Subcutaneous abdominal adipose tissue (tissue), 5 donors: Measurements from ENCODE around the gene KLRK1.
"Not testable (repeated sequence)": the region's sequence is repeated elsewhere in the genome, so short reads cannot be mapped to it uniquely, and the experiment has no call there.

Experiments
- H3K27ac ChIP-seq: one replicate; pipeline ENCODE4 v1.7.0; 2013; ENCODE audit warnings: low read depth, mild to moderate bottlenecking, inconsistent platforms, low read length, moderate library complexity
- H3K27me3 ChIP-seq, 5 donors: one replicate each; pipeline ENCODE4 v1.7.0; 2013; ENCODE audit warnings: low read length in 5 of 5, inconsistent platforms in 1 of 5; ENCODE audit not compliant: control insufficient read depth in 5 of 5, insufficient read depth in 4 of 5
- H3K36me3 ChIP-seq, 5 donors: one replicate each; pipeline ENCODE4 v1.7.0; 2013; ENCODE audit warnings: low read length in 5 of 5; ENCODE audit not compliant: control insufficient read depth in 5 of 5, insufficient read depth in 5 of 5
- H3K4me1 ChIP-seq, 5 donors: one replicate each; pipeline ENCODE4 v1.7.0; 2013; ENCODE audit warnings: low read length in 5 of 5, mild to moderate bottlenecking in 3 of 5, moderate library complexity in 1 of 5; ENCODE audit not compliant: control insufficient read depth in 5 of 5, insufficient read depth in 5 of 5
- H3K4me3 ChIP-seq, 5 donors: one replicate each; pipeline ENCODE4 v1.7.0; 2013; ENCODE audit warnings: low read length in 5 of 5, low read depth in 1 of 5
- H3K9ac ChIP-seq, 5 donors: one replicate each; pipeline ENCODE4 v1.7.0; 2013; ENCODE audit warnings: low read length in 5 of 5, mild to moderate bottlenecking in 4 of 5, moderate library complexity in 3 of 5
- H3K9me3 ChIP-seq, 5 donors: one replicate each; pipeline ENCODE4 v1.7.0; 2013; ENCODE audit warnings: low read length in 5 of 5; ENCODE audit not compliant: control insufficient read depth in 5 of 5
- donor health status: healthy.
- donor health status: healthy.
- donor health status: healthy.
- donor health status: healthy.
- donor health status: healthy.

The KLRK1 gene

DNA sequence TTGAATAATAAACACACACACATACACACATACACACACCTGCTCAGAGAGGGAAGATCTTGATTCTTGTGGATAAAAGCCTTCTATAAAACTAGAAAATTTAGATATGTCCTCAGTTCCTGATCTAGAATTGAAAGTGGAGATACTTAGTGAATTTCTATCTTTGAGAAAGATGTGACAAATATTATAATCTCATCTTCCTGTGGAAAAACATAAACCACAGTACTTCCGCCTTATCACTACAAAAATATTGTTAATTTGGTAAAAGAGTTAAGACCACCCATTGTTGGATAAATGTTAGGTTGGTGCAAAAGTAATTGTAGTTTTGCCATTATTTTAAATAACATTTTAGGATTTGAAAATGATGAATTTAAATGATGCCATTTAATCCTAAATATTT lies at the start of gene KLRK1:
Gene KLRK1 (minus strand): TSS at position 138 of the 400 bp plus-strand sequence. CDS start 1,231 bp downstream, outside the sequence.
- Histone ChIP-seq H3K36me3 (no peaks in the 10 kb centered on the region), H3K9me3 (no peaks in the 10 kb centered on the region), H3K27me3 (no peaks in the 10 kb centered on the region), H3K27ac (no peak within 1 kb of the TSS), H3K9ac (no peak within 1 kb of the TSS), H3K4me3 (no peak within 1 kb of the TSS), H3K4me1 (peaks cover 0 to 15% (median 6%) of the 10 kb centered on the region in 5 donors)

DNA sequence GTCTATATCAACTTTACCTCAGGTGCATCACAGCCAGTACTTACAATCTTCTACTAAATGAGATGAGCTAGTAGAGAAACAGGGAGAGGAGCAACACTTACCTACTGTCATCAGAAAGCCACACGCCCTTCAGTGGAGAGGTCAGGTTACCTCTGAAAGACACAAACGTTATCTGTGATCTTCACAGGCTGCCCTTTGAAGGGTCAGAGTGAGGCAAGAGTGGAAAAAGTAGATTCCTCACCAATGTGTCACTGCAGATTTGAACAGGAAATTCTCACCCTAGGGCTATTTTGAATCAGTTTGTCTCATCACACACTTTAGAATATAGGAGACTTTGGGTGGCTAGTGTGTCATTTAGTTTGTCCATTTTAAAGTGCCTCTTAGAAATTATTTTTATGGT lies 47.8 kb upstream of the KLRK1 start:
- H3K9ac ChIP-seq, H3K4me1 ChIP-seq, H3K27me3 ChIP-seq, H3K9me3 ChIP-seq, H3K27ac ChIP-seq, H3K36me3 ChIP-seq, H3K4me3 ChIP-seq: not testable (repeated sequence)

DNA sequence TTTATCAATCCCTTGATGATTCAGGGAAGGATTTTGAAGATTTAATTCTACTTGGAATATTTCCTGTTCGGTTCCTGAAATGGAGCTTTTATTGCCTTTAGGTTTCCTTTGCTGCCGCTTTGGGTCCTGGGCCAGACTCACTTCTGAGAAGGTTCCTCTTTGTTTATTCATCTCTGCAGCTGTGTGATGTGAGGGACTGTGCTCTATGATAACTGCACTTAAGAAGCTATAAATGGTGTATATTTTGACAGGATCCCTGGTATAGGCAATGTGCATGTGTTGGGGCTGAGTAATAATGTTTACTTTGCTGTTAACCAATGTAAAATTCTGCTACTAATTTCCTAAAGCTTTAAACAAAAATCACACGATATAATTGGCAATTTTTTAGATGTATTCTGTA lies 46.0 kb upstream of the KLRK1 start, which contains the start of gene KLRC2:
Gene KLRC2 (minus strand): TSS at position 195 of the 400 bp plus-strand sequence. CDS start 24 bp downstream, at position 171.
- H3K27me3 ChIP-seq, H3K27ac ChIP-seq, H3K36me3 ChIP-seq, H3K4me1 ChIP-seq, H3K9me3 ChIP-seq, H3K9ac ChIP-seq, H3K4me3 ChIP-seq: not testable (repeated sequence)

DNA sequence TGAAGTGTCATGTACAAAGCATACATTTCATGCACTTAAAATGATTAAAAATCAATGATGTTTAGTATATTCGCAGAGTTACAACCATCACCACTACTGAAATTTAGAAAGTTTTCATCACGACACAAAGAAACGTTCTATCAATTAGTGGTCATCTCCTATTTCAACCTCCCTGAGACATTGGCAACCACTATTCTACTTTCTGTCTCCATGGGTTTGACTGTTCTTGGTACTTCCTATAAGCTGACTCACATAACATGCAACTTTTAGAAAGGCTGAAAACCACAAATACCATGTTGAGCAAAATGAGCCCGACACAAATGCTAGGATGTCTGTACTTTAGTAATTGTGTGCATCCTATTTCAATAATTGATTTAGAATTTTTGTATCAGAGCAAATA lies 40.8 kb upstream of the KLRK1 start:
- not testable (repeated sequence) for H3K9me3 ChIP-seq, H3K27ac ChIP-seq, H3K9ac ChIP-seq, H3K4me3 ChIP-seq, H3K36me3 ChIP-seq, H3K27me3 ChIP-seq, H3K4me1 ChIP-seq

DNA sequence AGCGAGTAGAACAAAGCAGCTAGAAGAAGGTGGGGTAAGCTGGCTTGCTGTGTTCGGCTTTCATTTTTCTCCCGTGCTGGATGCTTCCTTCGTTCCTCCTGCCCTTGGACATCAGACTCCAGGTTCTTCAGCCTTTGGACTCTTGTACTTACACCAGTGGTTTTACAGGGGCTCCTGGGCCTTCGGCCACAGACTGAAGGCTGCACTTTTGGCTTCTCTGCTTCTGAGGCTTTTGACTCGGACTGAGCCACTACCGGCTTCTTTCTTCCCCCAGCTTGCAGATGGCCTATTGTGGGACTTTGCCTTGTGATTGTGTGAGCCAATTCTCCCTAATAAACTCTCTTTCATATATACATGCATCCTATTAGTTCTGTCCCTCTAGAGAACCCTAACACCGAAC lies 36.1 kb upstream of the KLRK1 start:
- not testable (repeated sequence) for H3K4me3 ChIP-seq, H3K4me1 ChIP-seq, H3K9me3 ChIP-seq, H3K27ac ChIP-seq, H3K27me3 ChIP-seq, H3K9ac ChIP-seq, H3K36me3 ChIP-seq

DNA sequence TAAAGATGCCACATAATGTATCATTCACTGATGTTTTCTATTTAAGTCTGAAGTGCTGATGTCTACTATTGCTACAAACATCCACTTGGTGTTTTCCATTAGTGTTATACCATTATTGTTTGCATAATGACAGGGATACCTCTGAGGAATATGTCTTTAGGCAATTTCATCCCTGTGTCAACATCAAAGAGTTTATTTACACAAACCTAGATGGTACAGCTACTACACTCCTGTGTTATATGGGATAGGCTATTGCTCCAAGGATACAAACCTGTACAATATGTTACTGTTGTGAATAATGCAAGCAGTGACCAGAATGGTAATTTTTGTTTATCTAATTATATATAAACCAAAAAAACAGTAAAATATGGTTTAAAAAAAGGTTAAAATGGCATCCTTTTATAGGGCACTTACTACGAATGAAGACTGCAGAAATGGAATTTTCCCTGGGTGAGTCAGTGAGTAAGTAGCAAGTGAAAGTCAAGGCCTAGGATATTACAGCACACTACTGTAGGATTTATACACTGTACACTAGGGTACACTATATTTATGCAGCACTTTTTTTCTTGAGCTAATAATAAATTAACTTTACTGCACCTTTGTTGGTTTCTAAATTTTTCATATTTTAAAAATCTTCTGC lies 34.5 kb upstream of the KLRK1 start:
- H3K27ac ChIP-seq, H3K27me3 ChIP-seq, H3K4me1 ChIP-seq, H3K4me3 ChIP-seq, H3K36me3 ChIP-seq, H3K9ac ChIP-seq, H3K9me3 ChIP-seq: not testable (repeated sequence)

DNA sequence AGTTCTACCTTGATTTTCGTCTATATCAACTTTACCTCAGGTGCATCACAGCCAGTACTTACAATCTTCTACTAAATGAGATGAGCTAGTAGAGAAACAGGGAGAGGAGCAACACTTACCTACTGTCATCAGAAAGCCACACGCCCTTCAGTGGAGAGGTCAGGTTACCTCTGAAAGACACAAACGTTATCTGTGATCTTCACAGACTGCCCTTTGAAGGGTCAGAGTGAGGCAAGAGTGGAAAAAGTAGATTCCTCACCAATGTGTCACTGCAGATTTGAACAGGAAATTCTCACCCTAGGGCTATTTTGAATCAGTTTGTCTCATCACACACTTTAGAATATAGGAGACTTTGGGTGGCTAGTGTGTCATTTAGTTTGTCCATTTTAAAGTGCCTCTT lies 32.3 kb upstream of the KLRK1 start:
- H3K27ac ChIP-seq, H3K4me3 ChIP-seq, H3K9me3 ChIP-seq, H3K36me3 ChIP-seq, H3K27me3 ChIP-seq, H3K4me1 ChIP-seq, H3K9ac ChIP-seq: not testable (repeated sequence)

DNA sequence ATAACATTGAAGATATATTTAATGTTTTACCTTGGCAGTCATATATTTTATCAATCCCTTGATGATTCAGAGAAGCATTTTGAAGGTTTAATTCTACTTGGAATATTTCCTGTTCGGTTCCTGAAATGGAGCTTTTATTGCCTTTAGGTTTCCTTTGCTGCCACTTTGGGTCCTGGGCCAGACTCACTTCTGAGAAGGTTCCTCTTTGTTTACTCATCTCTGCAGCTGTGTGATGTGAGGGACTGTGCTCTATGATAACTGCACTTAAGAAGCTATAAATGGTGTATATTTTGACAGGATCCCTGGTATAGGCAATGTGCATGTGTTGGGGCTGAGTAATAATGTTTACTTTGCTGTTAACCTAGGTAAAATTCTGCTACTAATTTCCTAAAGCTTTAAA lies 30.5 kb upstream of the KLRK1 start, which contains the start of gene KLRC3:
Gene KLRC3 (minus strand): TSS at position 262 of the 400 bp plus-strand sequence. CDS start 45 bp downstream, at position 217.
- not testable (repeated sequence) for H3K4me3 ChIP-seq, H3K9me3 ChIP-seq, H3K4me1 ChIP-seq, H3K27ac ChIP-seq, H3K9ac ChIP-seq, H3K36me3 ChIP-seq, H3K27me3 ChIP-seq

DNA sequence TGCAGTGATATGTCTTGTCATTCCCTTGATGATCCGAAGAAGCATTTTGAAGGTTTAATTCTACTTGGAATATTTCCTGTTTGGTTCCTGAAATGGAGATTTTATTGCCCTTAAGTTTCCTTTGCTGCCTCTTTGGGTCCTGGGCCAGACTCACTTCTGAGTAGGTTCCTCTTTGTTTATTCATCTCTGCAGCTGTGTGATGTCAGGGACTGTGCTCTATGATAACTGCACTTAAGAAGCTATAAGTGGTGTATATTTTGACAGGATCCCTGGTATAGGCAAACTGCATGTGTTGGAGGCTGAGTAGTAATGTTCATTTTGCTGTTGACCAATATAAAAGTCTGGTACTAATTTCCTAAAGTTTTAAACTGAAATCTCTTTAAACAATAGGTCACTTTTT lies 19.6 kb upstream of the KLRK1 start, which contains the start of gene KLRC4:
Gene KLRC4 (minus strand): TSS at position 366 of the 400 bp plus-strand sequence. CDS start 182 bp downstream, at position 184.
- Histone ChIP-seq H3K9me3 (peaks cover 0 to 3% (median 0%) of the 10 kb centered on the region in 5 donors), H3K4me3 (no peak within 1 kb of the TSS), H3K27me3 (no peaks in the 10 kb centered on the region), H3K27ac (no peak within 1 kb of the TSS), H3K9ac (no peak within 1 kb of the TSS), H3K4me1 (no peaks in the 10 kb centered on the region), H3K36me3 (no peaks in the 10 kb centered on the region)

DNA sequence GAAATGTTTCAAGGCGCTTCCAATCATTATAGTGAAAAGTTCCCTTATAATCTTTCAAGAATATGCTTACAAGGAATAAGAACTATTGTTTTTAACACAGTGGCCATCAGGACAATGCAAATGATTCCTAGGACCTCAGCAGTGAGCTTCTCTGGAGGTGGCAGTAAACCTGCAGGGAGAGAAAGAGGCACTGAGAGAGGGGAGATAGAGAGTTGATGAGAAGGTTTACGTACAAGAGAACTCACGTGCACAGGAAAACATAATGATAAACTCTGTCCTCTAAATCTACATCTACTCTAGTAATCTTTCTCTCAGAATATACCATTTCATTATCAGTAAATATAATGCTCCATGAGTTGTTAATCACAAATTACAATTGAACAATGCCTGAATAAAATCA lies 19.0 kb upstream of the KLRK1 start:
- no peaks in the 10 kb centered on the region for H3K27me3 ChIP-seq
- H3K9ac ChIP-seq: no peak overlapping the region
- no peaks in the 10 kb centered on the region for H3K36me3 ChIP-seq
- no peak overlapping the region for H3K27ac ChIP-seq
- no peak overlapping the region for H3K4me3 ChIP-seq
- H3K9me3 ChIP-seq: peaks cover 0 to 3% (median 0%) of the 10 kb centered on the region in 5 donors
- H3K4me1 ChIP-seq: no peaks in the 10 kb centered on the region
